Spleen (tissue), 7 donors: ENCODE measurements around the gene PPP1R12C.

Experiments used
- CTCF ChIP-seq, 11 experiments: fragments of 200-600 bp in 7 of 11; fragments of 450-650 bp in 4 of 11; sonication (generic) in 4 of 11; IDR thresholded peaks in 8 of 11; conservative IDR thresholded peaks in 3 of 11; 1 replicate in 7 of 11; 2 replicates in 4 of 11; pipeline versions ENCODE4 v1.4.0 to v1.8.0; 2016 to 2021; ENCODE audit warnings: antibody characterized with exemption in 11 of 11, inconsistent platforms in 4 of 11, mild to moderate bottlenecking in 1 of 11
- POLR2A ChIP-seq, 3 donors: fragments of 450-650 bp; IDR thresholded peaks; one replicate each; pipeline ENCODE4 v1.5.1; 2017; ENCODE audit warnings: antibody characterized with exemption in 3 of 3, mild to moderate bottlenecking in 1 of 3
- POLR2AphosphoS5 ChIP-seq, 3 donors: sonication (generic); formaldehyde crosslinking; IDR thresholded peaks; one replicate each; pipeline ENCODE4 v1.5.1; 2017; ENCODE audit warnings: antibody characterized with exemption in 3 of 3
- donor health status: DM: no; HTN: no; CAD: no; lungs with moderate emphysema.
- donor health status: DM: no; HTN: no; CAD: no.
- donor health status: DM: no; HTN: no; CAD: no.

- TF ChIP-seq CTCF (IDR thresholded peaks at IDR 0.05 in 8 of 11, conservative IDR thresholded peaks at IDR 0.05 in 3 of 11) (no peak), POLR2A (IDR thresholded peaks at IDR 0.05) (no peak), POLR2AphosphoS5 (IDR thresholded peaks at IDR 0.05) (no peak)
Measured at GRCh38 chr19:55158848-55159749, 41.7 kb upstream of the PPP1R12C start.
